A204.1 (cell line): ENCODE measurements around the gene CRYBA1.
"Not testable (repeated sequence)": the region's sequence is repeated elsewhere in the genome, so short reads cannot be mapped to it uniquely, and the experiment has no call there.

Experiments used
- FAIRE-seq: peaks from 2 replicates; lab custom pipeline; 2012; peaks lifted over from hg19 to GRCh38; lab: Jason Lieb, UNC

The CRYBA1 gene

GRCh38 chr17:29238133-29238850 lies 8.4 kb upstream of the CRYBA1 start:
- no peak for FAIRE-seq

- FAIRE-seq = no peak
Observed at GRCh38 chr17:29240477-29240876, 6.2 kb upstream of the CRYBA1 start.

GRCh38 chr17:29240968-29241963 lies 5.4 kb upstream of the CRYBA1 start:
- no peak for FAIRE-seq

- no peak for FAIRE-seq
Observed at GRCh38 chr17:29242051-29242450, 4.6 kb upstream of the CRYBA1 start.

- FAIRE-seq = no peak
Observed at GRCh38 chr17:29242790-29243189, 3.9 kb upstream of the CRYBA1 start.

- no peak for FAIRE-seq
Observed at GRCh38 chr17:29243792-29244191, 2.9 kb upstream of the CRYBA1 start.

- no peak for FAIRE-seq
Observed at GRCh38 chr17:29245401-29245800, 1.3 kb upstream of the CRYBA1 start.

GRCh38 chr17:29247219-29247618 lies 560 bp downstream of the CRYBA1 start:
- FAIRE-seq = no peak

- FAIRE-seq = no peak
Observed at GRCh38 chr17:29248845-29249244, 2.2 kb downstream of the CRYBA1 start.

GRCh38 chr17:29250666-29251065 lies 4.0 kb downstream of the CRYBA1 start:
- no peak for FAIRE-seq

GRCh38 chr17:29251184-29251583 lies 4.5 kb downstream of the CRYBA1 start:
- no peak for FAIRE-seq

GRCh38 chr17:29252101-29252791 lies 5.6 kb downstream of the CRYBA1 start:
- peak; percentile 29 for FAIRE-seq

- FAIRE-seq = no peak
Observed at GRCh38 chr17:29253037-29253436, 6.4 kb downstream of the CRYBA1 start.

- FAIRE-seq = no peak
Observed at GRCh38 chr17:29255926-29256522, 9.4 kb downstream of the CRYBA1 start.

- FAIRE-seq = no peak
Observed at GRCh38 chr17:29256735-29257466, 10.2 kb downstream of the CRYBA1 start.

- FAIRE-seq = no peak
Observed at GRCh38 chr17:29257756-29258155, 11.1 kb downstream of the CRYBA1 start.

- FAIRE-seq = no peak
Observed at GRCh38 chr17:29263916-29264315, 17.3 kb downstream of the CRYBA1 start.

GRCh38 chr17:29271980-29272379 lies 25.3 kb downstream of the CRYBA1 start:
- FAIRE-seq = not testable (repeated sequence)

GRCh38 chr17:29273924-29274323 lies 27.3 kb downstream of the CRYBA1 start:
- no peak for FAIRE-seq

- no peak for FAIRE-seq
Observed at GRCh38 chr17:29278692-29279091, 32.0 kb downstream of the CRYBA1 start.

- no peak for FAIRE-seq
Observed at GRCh38 chr17:29279397-29280070, 32.9 kb downstream of the CRYBA1 start.
